ENCODE data around the gene IPO7.
"Not testable (repeated sequence)": the region's sequence is repeated elsewhere in the genome, so short reads cannot be mapped to it uniquely, and the experiment has no call there.

IPO7 gene

GRCh38 chr11:9384535-9385326 lies at the start of gene IPO7:
Gene IPO7, plus strand, starts transcription at chr11:9384652. Its CDS starts 112 bp downstream, at chr11:9384764.
- DNase-seq: peak; percentile 93
- TF ChIP-seq GATA1 (IDR thresholded peaks at IDR 0.05; ENCODE audit: low read depth, low read length) (no peak), POLR2A (IDR thresholded peaks at IDR 0.05; ENCODE audit: low read length) (peak; percentile 96)

- DNase-seq: no peak
These were observed 42.7 kb upstream of the IPO7 start for GRCh38 chr11:9341638-9342178.

GRCh38 chr11:9344061-9344680 lies 40.3 kb upstream of the IPO7 start:
- no peak for TF ChIP-seq GATA1 (IDR thresholded peaks at IDR 0.05; ENCODE audit: low read depth, low read length)
- TF ChIP-seq POLR2A (IDR thresholded peaks at IDR 0.05; ENCODE audit: low read length): no peak
- no peak for DNase-seq

More at GRCh38 chr11:9341638-9342178, 42.7 kb upstream of the IPO7 start:
- TF ChIP-seq POLR2A (IDR thresholded peaks at IDR 0.05; ENCODE audit: low read length): no peak
- no peak for TF ChIP-seq GATA1 (IDR thresholded peaks at IDR 0.05; ENCODE audit: low read depth, low read length)

- peak; percentile 13 to 34 for DNase-seq
These were observed 37.4 kb upstream of the IPO7 start for GRCh38 chr11:9347100-9347499.

GRCh38 chr11:9347779-9348178 lies 36.7 kb upstream of the IPO7 start:
- not testable (repeated sequence) for DNase-seq

More at GRCh38 chr11:9347100-9347499, 37.4 kb upstream of the IPO7 start:
- no peak for TF ChIP-seq POLR2A (IDR thresholded peaks at IDR 0.05; ENCODE audit: low read length)
- no peak for TF ChIP-seq GATA1 (IDR thresholded peaks at IDR 0.05; ENCODE audit: low read depth, low read length)

- no peak for DNase-seq
- TF ChIP-seq GATA1 (IDR thresholded peaks at IDR 0.05; ENCODE audit: low read depth, low read length) (no peak), POLR2A (IDR thresholded peaks at IDR 0.05; ENCODE audit: low read length) (no peak)
These were observed 33.1 kb upstream of the IPO7 start for GRCh38 chr11:9351321-9351881.

GRCh38 chr11:9357041-9357440 lies 27.4 kb upstream of the IPO7 start:
- TF ChIP-seq POLR2A (IDR thresholded peaks at IDR 0.05; ENCODE audit: low read length) (no peak), GATA1 (IDR thresholded peaks at IDR 0.05; ENCODE audit: low read depth, low read length) (no peak)

GRCh38 chr11:9360862-9361622 lies 23.4 kb upstream of the IPO7 start:
- not testable (repeated sequence) for DNase-seq

More at GRCh38 chr11:9357041-9357440, 27.4 kb upstream of the IPO7 start:
- no peak for DNase-seq

- TF ChIP-seq POLR2A (IDR thresholded peaks at IDR 0.05; ENCODE audit: low read length) (no peak), GATA1 (IDR thresholded peaks at IDR 0.05; ENCODE audit: low read depth, low read length) (no peak)
These were observed 22.0 kb upstream of the IPO7 start for GRCh38 chr11:9362393-9362863.

GRCh38 chr11:9363954-9364912 lies 20.2 kb upstream of the IPO7 start:
- TF ChIP-seq POLR2A (IDR thresholded peaks at IDR 0.05; ENCODE audit: low read length) (peak; percentile 95), GATA1 (IDR thresholded peaks at IDR 0.05; ENCODE audit: low read depth, low read length) (no peak)
- DNase-seq: peak; percentile 97 to 98

More at GRCh38 chr11:9362393-9362863, 22.0 kb upstream of the IPO7 start:
- DNase-seq: peak; percentile 58 to 65

GRCh38 chr11:9367551-9367950 lies 16.9 kb upstream of the IPO7 start:
- DNase-seq: peak; percentile 14 to 16
- no peak for TF ChIP-seq GATA1 (IDR thresholded peaks at IDR 0.05; ENCODE audit: low read depth, low read length)
- no peak for TF ChIP-seq POLR2A (IDR thresholded peaks at IDR 0.05; ENCODE audit: low read length)

GRCh38 chr11:9377036-9377435 lies 7.4 kb upstream of the IPO7 start:
- DNase-seq: no peak
- TF ChIP-seq GATA1 (IDR thresholded peaks at IDR 0.05; ENCODE audit: low read depth, low read length) (no peak), POLR2A (IDR thresholded peaks at IDR 0.05; ENCODE audit: low read length) (no peak)

- no peak for DNase-seq
- TF ChIP-seq POLR2A (IDR thresholded peaks at IDR 0.05; ENCODE audit: low read length) (no peak), GATA1 (IDR thresholded peaks at IDR 0.05; ENCODE audit: low read depth, low read length) (no peak)
These were observed 5.4 kb upstream of the IPO7 start for GRCh38 chr11:9379041-9379440.

Data from erythroblast (primary cell).